Duodenal mucosa (tissue), 2 donors: ENCODE measurements around the gene GSTCD.

Source experiments
- H3K27ac ChIP-seq: one replicate; pipeline ENCODE4 v1.7.0; 2013; ENCODE audit warnings: low read depth, low read length
- H3K27me3 ChIP-seq, 2 donors: one replicate each; pipeline ENCODE4 v1.7.0; 2013; ENCODE audit warnings: low read length in 2 of 2, control low read depth in 1 of 2; ENCODE audit not compliant: insufficient read depth in 2 of 2, control insufficient read depth in 1 of 2
- H3K36me3 ChIP-seq, 2 donors: one replicate each; pipeline ENCODE4 v1.7.0; 2013; ENCODE audit warnings: low read length in 2 of 2, control low read depth in 1 of 2; ENCODE audit not compliant: insufficient read depth in 2 of 2, control insufficient read depth in 1 of 2
- H3K4me1 ChIP-seq, 2 donors: one replicate each; pipeline ENCODE4 v1.7.0; 2013; ENCODE audit warnings: low read length in 2 of 2, control low read depth in 1 of 2; ENCODE audit not compliant: insufficient read depth in 2 of 2, control insufficient read depth in 1 of 2
- H3K4me3 ChIP-seq, 2 donors: one replicate each; pipeline ENCODE4 v1.7.0; 2013; ENCODE audit warnings: low read length in 2 of 2, low read depth in 1 of 2
- H3K9ac ChIP-seq, 2 donors: one replicate each; pipeline ENCODE4 v1.7.0; 2013; ENCODE audit warnings: low read length in 2 of 2, low read depth in 1 of 2
- H3K9me3 ChIP-seq, 2 donors: one replicate each; pipeline ENCODE4 v1.7.0; 2013; ENCODE audit warnings: low read length in 2 of 2, control low read depth in 1 of 2; ENCODE audit not compliant: control insufficient read depth in 1 of 2

The GSTCD gene, protein sequence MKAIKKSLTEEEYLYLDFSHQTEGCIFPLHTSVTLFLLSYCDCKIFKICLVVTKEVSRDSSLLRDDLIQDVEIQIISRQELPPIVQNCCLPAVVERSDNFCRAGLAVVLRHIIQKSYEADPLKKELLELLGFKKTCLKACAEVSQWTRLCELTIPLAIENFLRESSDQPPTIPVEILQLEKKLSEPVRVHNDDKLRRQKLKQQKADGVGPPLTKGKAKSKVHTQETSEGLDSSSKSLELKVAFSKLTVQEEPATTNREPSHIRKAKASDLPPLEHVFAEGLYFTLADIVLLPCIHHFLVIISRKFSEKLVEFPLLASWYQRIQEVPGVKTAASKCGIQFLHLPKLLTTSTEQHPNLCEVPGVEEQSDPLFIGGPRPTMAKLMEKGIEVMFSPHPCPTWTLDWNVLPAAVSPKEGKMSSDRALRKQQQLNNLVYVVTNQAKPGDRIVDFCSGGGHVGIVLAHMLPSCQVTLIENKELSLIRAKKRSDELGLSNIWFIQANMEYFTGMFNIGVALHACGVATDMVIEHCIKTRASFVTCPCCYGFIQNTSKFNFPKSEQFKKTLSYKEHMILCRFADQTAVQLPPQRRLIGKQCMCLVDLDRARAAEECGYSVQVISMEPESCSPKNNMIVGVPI

GRCh38 chr4:105708181-105709080, at the start of gene GSTCD, which contains the start of gene INTS12:
TSS of gene GSTCD (plus strand) at chr4:105708784. CDS start at chr4:105717614, 8,830 bp downstream.
TSS of gene INTS12 (minus strand) at chr4:105708689. CDS start at chr4:105700005, 8,684 bp downstream.
- Histone ChIP-seq H3K9ac (peak within 1 kb of the TSS; percentile 96 to 98), H3K27me3 (no peaks in the 10 kb centered on the region), H3K27ac (peak within 1 kb of the TSS; percentile 67), H3K36me3 (peaks cover 0 to 2% of the 10 kb centered on the region in 2 donors), H3K9me3 (no peaks in the 10 kb centered on the region), H3K4me3 (peak within 1 kb of the TSS; percentile 92 to 99), H3K4me1 (peaks cover 8 to 18% of the 10 kb centered on the region in 2 donors)

- no peaks in the 10 kb centered on the region for H3K27me3 ChIP-seq
- H3K9me3 ChIP-seq = no peaks in the 10 kb centered on the region
- H3K9ac ChIP-seq = no peak overlapping the region
- H3K36me3 ChIP-seq = no peaks in the 10 kb centered on the region
- H3K4me3 ChIP-seq = no peak overlapping the region
- no peaks in the 10 kb centered on the region for H3K4me1 ChIP-seq
- no peak overlapping the region for H3K27ac ChIP-seq
Observed at GRCh38 chr4:105659190-105659589, 49.4 kb upstream of the GSTCD start.

- H3K36me3 ChIP-seq = no peaks in the 10 kb centered on the region
- H3K4me1 ChIP-seq = no peaks in the 10 kb centered on the region
- no peaks in the 10 kb centered on the region for H3K9me3 ChIP-seq
- no peaks in the 10 kb centered on the region for H3K27me3 ChIP-seq
- H3K9ac ChIP-seq = no peak overlapping the region
- H3K27ac ChIP-seq = no peak overlapping the region
- H3K4me3 ChIP-seq = no peak overlapping the region
Observed at GRCh38 chr4:105661028-105661427, 47.6 kb upstream of the GSTCD start.

GRCh38 chr4:105662935-105663675, 45.5 kb upstream of the GSTCD start:
- Histone ChIP-seq H3K9ac (no peak overlapping the region), H3K4me1 (no peaks in the 10 kb centered on the region), H3K27me3 (no peaks in the 10 kb centered on the region), H3K27ac (no peak overlapping the region), H3K9me3 (no peaks in the 10 kb centered on the region), H3K36me3 (peaks cover 3 to 6% of the 10 kb centered on the region in 2 donors), H3K4me3 (no peak overlapping the region)

- Histone ChIP-seq H3K36me3 (peaks cover 3 to 6% of the 10 kb centered on the region in 2 donors), H3K27ac (no peak overlapping the region), H3K4me3 (no peak overlapping the region), H3K9ac (no peak overlapping the region), H3K4me1 (peaks cover 0 to 9% of the 10 kb centered on the region in 2 donors), H3K9me3 (no peaks in the 10 kb centered on the region), H3K27me3 (no peaks in the 10 kb centered on the region)
Observed at GRCh38 chr4:105666693-105667092, 41.9 kb upstream of the GSTCD start.

GRCh38 chr4:105670684-105671083, 37.9 kb upstream of the GSTCD start:
- no peaks in the 10 kb centered on the region for H3K9me3 ChIP-seq
- H3K27me3 ChIP-seq = no peaks in the 10 kb centered on the region
- H3K27ac ChIP-seq = no peak overlapping the region
- peaks cover 0 to 17% of the 10 kb centered on the region in 2 donors for H3K4me1 ChIP-seq
- no peak overlapping the region for H3K9ac ChIP-seq
- peaks cover 3 to 6% of the 10 kb centered on the region in 2 donors for H3K36me3 ChIP-seq
- no peak overlapping the region for H3K4me3 ChIP-seq

- Histone ChIP-seq H3K9me3 (no peaks in the 10 kb centered on the region), H3K27ac (no peak overlapping the region), H3K9ac (no peak overlapping the region), H3K36me3 (peaks cover 3 to 6% of the 10 kb centered on the region in 2 donors), H3K4me3 (no peak overlapping the region), H3K4me1 (peaks cover 0 to 17% of the 10 kb centered on the region in 2 donors), H3K27me3 (no peaks in the 10 kb centered on the region)
Observed at GRCh38 chr4:105671301-105671700, 37.3 kb upstream of the GSTCD start.

DNA sequence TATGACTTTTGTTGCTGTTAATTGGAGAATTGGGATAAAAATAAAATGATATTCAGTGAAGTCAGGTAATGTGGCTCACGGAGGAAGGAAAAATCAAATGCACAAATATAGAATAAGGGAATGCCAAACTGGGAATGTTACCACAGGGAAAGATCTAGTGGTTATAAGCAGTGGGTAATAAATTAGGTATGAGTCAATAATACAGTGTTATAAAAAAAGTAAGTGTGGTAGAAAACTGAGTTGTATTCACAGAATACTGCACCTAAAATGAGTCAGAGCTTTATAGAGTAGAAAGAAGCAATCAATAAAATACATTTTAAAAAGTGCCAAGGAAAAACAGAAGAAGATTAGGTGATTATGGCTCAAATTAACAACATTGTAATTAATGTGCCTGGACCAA, 34.6 kb upstream of the GSTCD start:
- H3K27me3 ChIP-seq = no peaks in the 10 kb centered on the region
- peaks cover 0 to 23% of the 10 kb centered on the region in 2 donors for H3K4me1 ChIP-seq
- H3K27ac ChIP-seq = no peak overlapping the region
- no peak overlapping the region for H3K4me3 ChIP-seq
- no peaks in the 10 kb centered on the region for H3K9me3 ChIP-seq
- no peak overlapping the region for H3K9ac ChIP-seq
- H3K36me3 ChIP-seq = no peaks in the 10 kb centered on the region

GRCh38 chr4:105677709-105678108, 30.9 kb upstream of the GSTCD start:
- Histone ChIP-seq H3K27me3 (no peaks in the 10 kb centered on the region), H3K4me3 (no peak overlapping the region), H3K9me3 (no peaks in the 10 kb centered on the region), H3K4me1 (peaks cover 0 to 20% of the 10 kb centered on the region in 2 donors), H3K36me3 (peaks cover 3 to 9% of the 10 kb centered on the region in 2 donors), H3K27ac (no peak overlapping the region), H3K9ac (no peak overlapping the region)
